Measurements from ENCODE around the gene PTPN1.
A peak's percentile ranks its signal among the peaks of the same experiment; 100 is the strongest.

PTPN1 gene

DNA sequence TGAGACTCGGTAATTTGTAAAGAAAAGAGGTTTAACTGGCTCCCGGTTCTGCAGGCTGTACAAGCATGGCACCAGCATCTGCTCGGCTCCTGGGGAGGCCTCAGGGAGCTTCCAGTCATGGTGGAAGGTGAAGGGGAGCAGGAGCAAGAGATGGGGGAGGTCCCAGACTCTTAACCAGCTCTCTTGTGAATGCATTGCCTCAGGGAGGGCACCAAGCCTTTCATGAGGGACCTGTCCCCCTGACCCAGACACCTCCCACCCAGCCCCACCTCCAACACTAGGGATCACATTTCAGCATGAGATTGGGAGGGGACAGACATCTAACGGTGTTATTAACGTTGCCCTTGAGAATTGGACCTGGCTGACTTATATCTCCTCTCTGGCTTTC is 68.6 kb downstream of the PTPN1 start:
- DNase-seq: no peak

DNA sequence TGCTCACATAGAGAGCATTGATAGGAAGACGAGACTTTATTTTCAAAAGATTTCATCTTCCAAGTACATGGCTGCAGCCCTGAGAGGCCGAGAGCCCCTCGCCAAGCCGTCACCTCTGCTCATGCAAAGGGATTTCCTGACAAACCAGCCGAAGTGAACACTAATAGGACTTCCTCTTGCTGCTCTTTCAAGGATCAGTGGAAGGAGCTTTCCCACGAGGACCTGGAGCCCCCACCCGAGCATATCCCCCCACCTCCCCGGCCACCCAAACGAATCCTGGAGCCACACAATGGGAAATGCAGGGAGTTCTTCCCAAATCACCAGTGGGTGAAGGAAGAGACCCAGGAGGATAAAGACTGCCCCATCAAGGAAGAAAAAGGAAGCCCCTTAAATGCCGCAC is 69.3 kb downstream of the PTPN1 start:
- no peak for DNase-seq

DNA sequence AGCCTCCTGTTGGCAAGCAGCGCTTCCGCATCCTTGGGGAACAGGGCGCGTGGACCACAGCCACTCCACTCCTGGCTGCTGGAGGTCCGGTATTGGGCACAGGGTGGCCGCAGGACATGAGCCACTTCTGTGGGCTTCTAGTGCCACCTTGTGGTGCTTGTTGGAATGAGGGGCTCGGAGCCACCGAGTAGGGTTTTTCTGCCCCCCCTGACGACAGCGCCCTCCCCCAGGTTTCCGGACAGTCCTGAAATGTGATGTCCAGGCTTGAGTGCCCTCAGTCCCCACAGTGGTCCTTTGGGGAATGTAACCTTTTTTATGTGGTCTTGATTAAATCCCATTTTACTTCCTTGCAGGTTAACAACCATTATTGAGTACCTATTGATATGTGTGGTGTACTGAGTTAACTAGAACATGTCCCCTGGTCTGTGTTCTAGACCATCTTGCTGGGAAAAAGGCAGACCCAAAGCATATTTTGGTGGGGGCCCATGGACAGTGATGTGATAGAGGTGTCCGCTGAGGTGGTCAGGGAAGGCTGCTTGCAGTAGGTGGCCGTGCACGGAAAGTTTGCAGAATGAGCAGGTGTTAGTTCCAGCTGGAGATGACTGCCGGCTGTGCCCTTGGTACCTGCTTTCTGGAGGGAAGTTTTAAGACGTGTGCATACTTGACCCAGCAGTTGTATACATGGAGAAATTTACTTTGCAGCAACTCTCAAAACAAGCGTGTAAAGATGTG is 70.0 kb downstream of the PTPN1 start:
- DNase-seq: peak in 1 of 2 experiments; percentile 44

DNA sequence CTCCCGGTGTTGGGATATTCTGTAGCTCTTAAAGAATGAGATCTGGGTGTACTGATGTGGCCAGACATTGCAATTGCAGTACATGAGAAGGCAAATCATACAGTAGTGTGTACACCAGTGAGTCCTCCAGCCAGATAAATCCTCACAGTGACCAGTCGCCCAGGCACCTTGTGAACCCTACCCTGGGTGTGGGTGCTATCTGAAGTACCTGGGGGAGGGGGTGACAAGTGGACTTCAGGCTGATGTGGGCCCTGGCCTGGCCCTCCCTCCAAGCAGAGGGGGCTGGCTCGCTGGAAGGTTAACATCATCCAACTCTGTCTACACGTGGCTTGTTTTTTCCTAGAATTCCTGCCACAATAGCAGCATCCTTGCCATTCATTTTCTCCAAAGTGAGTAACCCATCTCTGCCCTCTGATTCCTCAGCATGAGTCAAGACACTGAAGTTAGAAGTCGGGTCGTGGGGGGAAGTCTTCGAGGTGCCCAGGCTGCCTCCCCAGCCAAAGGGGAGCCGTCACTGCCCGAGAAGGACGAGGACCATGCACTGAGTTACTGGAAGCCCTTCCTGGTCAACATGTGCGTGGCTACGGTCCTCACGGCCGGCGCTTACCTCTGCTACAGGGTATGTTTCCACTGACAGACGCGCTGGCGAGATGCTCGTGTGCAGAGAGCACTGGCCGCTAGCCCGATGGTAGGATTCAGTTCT is 70.8 kb downstream of the PTPN1 start:
- no peak for DNase-seq

DNA sequence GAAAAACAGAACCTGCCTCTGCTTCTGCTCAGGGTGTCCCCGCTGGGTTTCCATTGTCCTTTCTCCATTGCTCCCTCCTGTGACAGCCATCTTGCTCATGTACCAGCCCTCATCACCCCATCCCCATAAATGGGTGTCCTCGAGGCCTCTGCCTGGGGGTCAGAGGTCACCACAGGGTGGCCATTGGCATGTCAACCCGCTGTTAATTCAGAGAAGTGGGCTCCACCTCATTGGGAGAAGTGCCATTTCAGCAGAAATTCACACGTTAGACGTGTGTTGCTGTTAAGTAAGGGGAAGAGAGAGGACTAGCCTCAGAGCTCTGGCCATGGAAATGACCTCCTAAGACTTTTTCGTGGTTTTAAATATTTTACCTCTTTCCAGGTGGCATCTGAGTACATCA is 71.9 kb downstream of the PTPN1 start:
- no peak for DNase-seq

- DNase-seq: no peak
Measured at GRCh38 chr20:50582591-50583234, 72.5 kb downstream of the PTPN1 start.

- no peak for DNase-seq
Measured at GRCh38 chr20:50583442-50584150, 73.4 kb downstream of the PTPN1 start.

- DNase-seq: no peak
Measured at GRCh38 chr20:50584687-50585086, 74.5 kb downstream of the PTPN1 start.

GRCh38 chr20:50585214-50585613 is 75.0 kb downstream of the PTPN1 start:
- no peak for DNase-seq

DNA sequence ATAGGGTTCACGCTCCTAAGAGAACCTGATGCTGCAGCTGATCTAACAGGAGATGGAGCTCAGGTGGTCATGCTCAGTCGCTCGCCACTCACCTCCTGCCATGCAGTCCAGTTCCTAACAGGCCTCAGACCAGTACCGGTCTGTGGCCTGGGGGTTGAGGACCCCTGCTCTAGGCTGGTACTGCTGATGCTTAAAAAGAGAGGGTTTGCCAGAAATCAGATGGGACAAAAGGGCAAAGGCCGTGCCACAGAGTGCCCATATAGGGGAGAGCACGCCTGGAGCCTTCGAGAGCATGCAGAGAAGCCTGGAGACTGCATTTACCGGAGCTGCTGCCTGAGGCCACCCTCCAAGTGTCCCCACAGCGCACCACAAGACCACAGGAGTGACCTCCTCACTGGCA is 75.5 kb downstream of the PTPN1 start:
- no peak for DNase-seq

DNA sequence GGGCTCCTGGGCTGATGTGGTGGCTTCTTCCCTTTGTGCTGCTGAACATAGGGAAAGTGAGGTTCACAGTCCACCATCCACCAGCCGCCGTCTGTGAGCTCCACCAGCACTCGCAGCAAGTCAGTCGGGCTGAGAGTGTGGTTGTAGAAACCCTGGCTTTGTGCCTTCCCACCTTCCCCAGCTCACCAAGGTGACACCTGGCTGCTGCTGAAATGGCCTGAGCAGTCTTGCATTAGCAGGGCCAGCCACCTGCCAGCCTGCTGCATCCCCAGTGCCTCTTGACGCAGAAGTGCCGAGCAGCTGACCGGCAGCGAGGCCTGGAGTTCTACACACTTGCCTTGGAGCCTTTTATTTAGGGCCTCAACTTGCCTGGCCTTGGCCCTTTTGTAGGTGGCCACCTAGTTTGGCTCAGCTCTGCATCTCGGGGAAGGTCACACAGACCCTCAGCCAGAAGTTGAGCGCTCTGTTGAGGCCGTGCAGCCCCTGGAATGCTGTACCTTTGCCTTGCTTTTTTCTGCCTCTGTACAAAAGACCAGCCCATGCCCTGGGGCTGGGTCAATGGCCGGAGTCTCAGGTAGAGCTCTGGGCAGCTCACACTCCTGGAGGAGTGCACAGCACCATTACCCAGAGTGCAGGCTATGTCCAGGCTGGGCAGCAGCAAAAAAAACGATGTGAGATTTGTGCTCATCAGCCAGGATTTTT is 76.5 kb downstream of the PTPN1 start:
- no peak for DNase-seq

DNA sequence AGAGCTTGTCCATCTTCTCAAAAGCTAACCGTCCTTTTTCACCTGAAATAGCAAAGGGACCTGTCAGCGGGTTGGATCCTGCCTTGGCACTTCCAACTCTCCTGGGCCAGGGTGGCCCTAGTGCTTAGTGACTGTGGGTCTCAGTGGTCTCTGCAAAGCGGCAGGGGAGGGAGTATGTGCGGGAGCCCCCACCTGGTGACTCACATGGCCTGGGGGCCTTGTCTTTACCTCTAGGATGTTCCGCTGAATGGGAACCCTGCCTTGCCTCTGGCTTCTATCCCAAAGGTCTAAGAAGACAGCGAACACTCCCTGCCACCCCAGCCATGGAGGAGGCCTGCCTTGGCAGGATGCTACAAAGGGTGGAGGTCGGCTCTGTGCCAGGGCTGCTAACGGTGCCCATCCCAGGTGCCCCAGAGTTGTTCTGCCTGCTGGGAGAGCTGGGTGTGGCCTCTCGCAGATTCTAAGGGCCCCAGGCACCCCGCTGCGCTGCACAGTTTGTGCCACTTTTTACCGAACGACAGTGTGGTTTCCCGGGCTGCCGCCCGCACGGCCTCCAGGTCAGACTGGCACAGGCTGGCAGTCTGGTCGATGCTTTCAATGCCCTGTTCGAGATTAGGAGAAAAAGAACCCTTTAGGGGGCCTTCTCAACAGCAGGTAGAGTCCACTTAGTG is 77.2 kb downstream of the PTPN1 start:
- no peak for DNase-seq

DNA sequence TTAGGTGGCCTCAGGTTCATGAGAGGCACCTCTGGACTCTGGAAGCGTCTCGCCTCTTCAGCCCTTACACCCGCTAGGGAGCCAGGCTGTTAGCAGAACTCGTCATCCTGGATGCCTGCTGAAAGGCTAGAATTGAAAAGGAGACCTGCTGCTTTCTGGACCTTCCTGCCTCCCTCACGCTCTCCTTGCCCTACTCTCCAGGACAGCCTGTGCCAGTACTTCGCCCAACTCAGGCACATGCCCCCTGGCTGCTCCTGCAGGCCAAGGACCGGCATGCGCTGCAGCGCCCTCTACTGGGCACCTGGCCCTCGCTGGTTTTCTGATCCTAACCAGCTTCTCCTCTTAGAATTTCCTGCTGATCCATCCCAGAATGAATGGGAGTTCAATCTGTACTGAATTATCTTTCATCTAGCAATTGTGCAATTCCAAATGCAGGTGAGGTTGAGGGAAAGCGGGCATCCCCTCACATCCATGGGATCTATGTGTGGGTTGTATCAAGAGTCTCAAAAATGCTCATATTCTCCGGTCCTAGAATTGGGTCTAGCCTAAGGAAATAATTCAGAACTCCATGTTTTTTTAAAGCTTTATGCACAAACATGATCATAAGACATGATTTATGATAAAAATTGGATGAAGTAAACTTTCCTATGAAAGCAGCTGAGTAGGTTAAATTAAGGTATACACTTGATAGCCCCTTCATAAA is 78.0 kb downstream of the PTPN1 start:
- peak; percentile 66 for DNase-seq

- no peak for DNase-seq
Measured at GRCh38 chr20:50589548-50590347, 79.6 kb downstream of the PTPN1 start.

- no peak for DNase-seq
Measured at GRCh38 chr20:50590348-50590664, 80.1 kb downstream of the PTPN1 start.

GRCh38 chr20:50591233-50591852 is 81.2 kb downstream of the PTPN1 start:
- no peak for DNase-seq

- DNase-seq: no peak
Measured at GRCh38 chr20:50592282-50593004, 82.3 kb downstream of the PTPN1 start.

GRCh38 chr20:50593005-50593335 is 82.8 kb downstream of the PTPN1 start:
- no peak for DNase-seq

- no peak for DNase-seq
Measured at GRCh38 chr20:50594231-50594590, 84.0 kb downstream of the PTPN1 start.
